GM12878 (cell line): Measurements from ENCODE around the gene ELAC1. TPM values are rescaled to one million over a fixed set of nuclear protein-coding genes. Genes with fewer than 3 reads are reported as not detected.

Source experiments
- BCL11A ChIP-seq: IDR thresholded peaks from 2 replicates; pipeline ENCODE4 v1.6.1; 2011; ENCODE audit warnings: low read depth, low read length
- CHD1 ChIP-seq: IDR thresholded peaks from 2 replicates; pipeline ENCODE4 v1.6.1; 2012; ENCODE audit warnings: low read depth, low read length, improper control_type of control experiment
- ETV6 ChIP-seq, 2 experiments: fragments of 450-650 bp in 1 of 2; IDR thresholded peaks in 1 of 2; conservative IDR thresholded peaks in 1 of 2; 2 replicates each; pipeline ENCODE4 v1.6.1; 2014; ENCODE audit warnings: antibody characterized with exemption in 1 of 2, borderline replicate concordance in 1 of 2, low read depth in 1 of 2, mild to moderate bottlenecking in 1 of 2, moderate library complexity in 1 of 2
- SMARCA5 ChIP-seq: fragments of 450-650 bp; IDR thresholded peaks from 2 replicates; pipeline ENCODE4 v1.6.1; 2017; ENCODE audit warnings: mild to moderate bottlenecking
- STAT1 ChIP-seq: fragments of 450-650 bp; conservative IDR thresholded peaks from 2 replicates; pipeline ENCODE4 v1.6.1; 2014; ENCODE audit warnings: antibody characterized with exemption, mild to moderate bottlenecking
- YY1 ChIP-seq: IDR thresholded peaks from 2 replicates; pipeline ENCODE4 v1.6.1; 2011; ENCODE audit warnings: low read depth, mild to moderate bottlenecking, low read length
- ZBED1 ChIP-seq: IDR thresholded peaks from 2 replicates; pipeline ENCODE4 v1.6.1; 2016; ENCODE audit warnings: borderline replicate concordance
- ZBTB11 ChIP-seq: fragments of 450-650 bp; formaldehyde crosslinking; IDR thresholded peaks from 2 replicates; pipeline ENCODE4 v1.5.0; 2022; ENCODE audit warnings: mild to moderate bottlenecking, missing genetic modification characterization
- ZBTB40 ChIP-seq: fragments of 450-650 bp; IDR thresholded peaks from 2 replicates; pipeline ENCODE4 v1.6.1; 2016; ENCODE audit warnings: mild to moderate bottlenecking, moderate library complexity, borderline replicate concordance
- ZNF274 ChIP-seq: IDR thresholded peaks from one replicate; pipeline ENCODE4 v1.8.0; 2011; ENCODE audit not compliant: insufficient read length, insufficient read depth
- polyA plus RNA-seq, 11 experiments: library from polyadenylated mRNA; depleted of rRNA in 4 of 11; unstranded in 6 of 11; stranded (reverse) in 5 of 11; fragments of >200 nt; fragmentation: Nextera tagmentation in 4 of 11; fragmentation: Illumina TruSeq in 1 of 11; extraction: Ambion mirVana in 4 of 11; extraction: Trizol in 1 of 11; gene quantifications; 1 replicate in 1 of 11; 2 replicates in 10 of 11; pipeline versions ENCODE4 v1.2.1 to v1.2.3, GENCODE V29; 2011 to 2016; ENCODE audit warnings: inconsistent platforms in 2 of 11, missing spikeins in 2 of 11, low read depth in 1 of 11
- total RNA-seq, 4 experiments: library from RNA; depleted of rRNA in 3 of 4; stranded (reverse); fragments of >200 nt in 3 of 4; fragmentation: Illumina TruSeq in 1 of 4; extraction: Trizol in 1 of 4; gene quantifications; 2 replicates each; pipeline versions ENCODE4 v1.2.1 to v1.2.3, GENCODE V29; 2013 to 2021
- TF ChIP-seq, protein P1 (sequence below): fragments of 150-350 bp; IDR thresholded peaks from 2 replicates; pipeline ENCODE4 v1.6.1; 2016; ENCODE audit warnings: low read depth, low read length

The ELAC1 gene
- total and polyA plus RNA-seq, 10 of the 15 experiments (the other 5 are each of a cell fraction or from before 2014, with no cell fraction given) = 4.9 to 23.0 (median 9.8) TPM

GRCh38 chr18:50967714-50968661 is at the start of gene ELAC1 (continued):
- TF ChIP-seq, protein P1, sequence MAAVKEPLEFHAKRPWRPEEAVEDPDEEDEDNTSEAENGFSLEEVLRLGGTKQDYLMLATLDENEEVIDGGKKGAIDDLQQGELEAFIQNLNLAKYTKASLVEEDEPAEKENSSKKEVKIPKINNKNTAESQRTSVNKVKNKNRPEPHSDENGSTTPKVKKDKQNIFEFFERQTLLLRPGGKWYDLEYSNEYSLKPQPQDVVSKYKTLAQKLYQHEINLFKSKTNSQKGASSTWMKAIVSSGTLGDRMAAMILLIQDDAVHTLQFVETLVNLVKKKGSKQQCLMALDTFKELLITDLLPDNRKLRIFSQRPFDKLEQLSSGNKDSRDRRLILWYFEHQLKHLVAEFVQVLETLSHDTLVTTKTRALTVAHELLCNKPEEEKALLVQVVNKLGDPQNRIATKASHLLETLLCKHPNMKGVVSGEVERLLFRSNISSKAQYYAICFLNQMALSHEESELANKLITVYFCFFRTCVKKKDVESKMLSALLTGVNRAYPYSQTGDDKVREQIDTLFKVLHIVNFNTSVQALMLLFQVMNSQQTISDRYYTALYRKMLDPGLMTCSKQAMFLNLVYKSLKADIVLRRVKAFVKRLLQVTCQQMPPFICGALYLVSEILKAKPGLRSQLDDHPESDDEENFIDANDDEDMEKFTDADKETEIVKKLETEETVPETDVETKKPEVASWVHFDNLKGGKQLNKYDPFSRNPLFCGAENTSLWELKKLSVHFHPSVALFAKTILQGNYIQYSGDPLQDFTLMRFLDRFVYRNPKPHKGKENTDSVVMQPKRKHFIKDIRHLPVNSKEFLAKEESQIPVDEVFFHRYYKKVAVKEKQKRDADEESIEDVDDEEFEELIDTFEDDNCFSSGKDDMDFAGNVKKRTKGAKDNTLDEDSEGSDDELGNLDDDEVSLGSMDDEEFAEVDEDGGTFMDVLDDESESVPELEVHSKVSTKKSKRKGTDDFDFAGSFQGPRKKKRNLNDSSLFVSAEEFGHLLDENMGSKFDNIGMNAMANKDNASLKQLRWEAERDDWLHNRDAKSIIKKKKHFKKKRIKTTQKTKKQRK = no peak
- TF ChIP-seq ZBTB11 (CRISPR knock-in tag) = peak; percentile 72
- no peak for TF ChIP-seq ZBED1
- 0 out of 4 replicates have a peak, but pooled peaks of 1 of the 2 experiments have one; percentile 16 for TF ChIP-seq ETV6 (conservative IDR thresholded peaks at IDR 0.05 in 1 of 2, IDR thresholded peaks at IDR 0.05 in 1 of 2; ENCODE audit: borderline replicate concordance in 1 of 2, low read depth in 1 of 2)
- peak; percentile 88 for TF ChIP-seq STAT1
- no peak for TF ChIP-seq CHD1
- TF ChIP-seq ZBTB40 = peak; percentile 31; the same call in 1 of the 2 replicates
- no peak for TF ChIP-seq ZNF274
- TF ChIP-seq BCL11A = no peak
- peak; percentile 77 for TF ChIP-seq YY1
- peak; percentile 85; the same call in 1 of the 2 replicates for TF ChIP-seq SMARCA5
- TF ChIP-seq, all 136 proteins: peak for 53
